OCI-LY7 (cell line): Measurements from ENCODE around the gene GPSM1. TPM values are rescaled to one million over a fixed set of nuclear protein-coding genes. Genes with fewer than 3 reads are reported as not detected.

ENCODE experiments used
- BruUV-seq: library from RNA; stranded (reverse); fragments of 400-500 nt; replicated peaks from 2 replicates; lab custom pipeline; 2021; lab: Mats Ljungman, UMichigan
- CTCF ChIA-PET: fragments of 300-600 bp; sonication (Branson Sonifier 250); formaldehyde crosslinking; loops from one replicate; lab custom pipeline; 2022; ENCODE audit warnings: antibody characterized with exemption; ENCODE audit not compliant: unreplicated experiment; lab: Charles Lee
- POLR2A ChIA-PET: fragments of 300-600 bp; sonication (Branson Sonifier 250); formaldehyde crosslinking; loops from one replicate; lab custom pipeline; 2022; ENCODE audit warnings: antibody characterized with exemption; lab: Charles Lee
- DNase-seq: peaks from one replicate; pipeline ENCODE4 v3.0.0-alpha.2; 2015; ENCODE audit warnings: low spot score
- H2AFZ ChIP-seq: fragments of 200-600 bp; sonication (generic), shearing (Covaris generic); 2 replicates; pipeline ENCODE4 v1.6.1; 2014; ENCODE audit warnings: mild to moderate bottlenecking, antibody characterized with exemption, low read length, moderate library complexity
- H3K27ac ChIP-seq: fragments of 200-600 bp; sonication (generic); 2 replicates; pipeline ENCODE4 v1.5.1; 2014; ENCODE audit warnings: mixed run types, low read depth, mild to moderate bottlenecking, moderate library complexity, low read length, inconsistent platforms; ENCODE audit not compliant: poor library complexity, severe bottlenecking
- H3K36me3 ChIP-seq: fragments of 200-600 bp; sonication (generic); 2 replicates; pipeline ENCODE4 v1.6.1; 2014; ENCODE audit warnings: mild to moderate bottlenecking, antibody characterized with exemption, low read length, moderate library complexity, mixed read lengths; ENCODE audit not compliant: insufficient read depth
- H3K4me1 ChIP-seq: fragments of 200-600 bp; sonication (generic); 2 replicates; pipeline ENCODE4 v1.5.1; 2014; ENCODE audit warnings: mild to moderate bottlenecking, low read length; ENCODE audit not compliant: insufficient read depth, poor library complexity, severe bottlenecking
- H3K4me2 ChIP-seq: fragments of 200-600 bp; sonication (generic); 2 replicates; pipeline ENCODE4 v1.6.1; 2014; ENCODE audit warnings: mild to moderate bottlenecking, low read length
- H3K4me3 ChIP-seq: fragments of 200-600 bp; sonication (generic); 2 replicates; pipeline ENCODE4 v1.5.1; 2014; ENCODE audit warnings: mild to moderate bottlenecking, low read depth, low read length; ENCODE audit not compliant: poor library complexity, severe bottlenecking
- H3K79me2 ChIP-seq: fragments of 200-600 bp; sonication (generic); 2 replicates; pipeline ENCODE4 v1.6.1; 2016; ENCODE audit warnings: low read depth, mild to moderate bottlenecking, low read length, moderate library complexity, mixed read lengths; ENCODE audit not compliant: insufficient read depth
- H3K9me2 ChIP-seq: fragments of 200-600 bp; sonication (generic); 2 replicates; pipeline ENCODE4 v1.6.1; 2016; ENCODE audit warnings: mild to moderate bottlenecking, low read length, mixed read lengths; ENCODE audit not compliant: insufficient read depth
- H3K9me3 ChIP-seq: fragments of 200-600 bp; sonication (generic); 2 replicates; pipeline ENCODE4 v1.6.1; 2014; ENCODE audit warnings: mild to moderate bottlenecking, mixed run types, low read length, mixed read lengths
- H4K20me1 ChIP-seq: fragments of 200-600 bp; sonication (generic); 2 replicates; pipeline ENCODE4 v1.6.1; 2014; ENCODE audit warnings: mild to moderate bottlenecking, antibody characterized with exemption, low read length, moderate library complexity, mixed read lengths; ENCODE audit not compliant: insufficient read depth
- CTCF ChIP-seq: fragments of 200-600 bp; sonication (generic); conservative IDR thresholded peaks from 2 replicates; pipeline ENCODE4 v1.5.1; 2014; ENCODE audit warnings: mild to moderate bottlenecking, antibody characterized with exemption, low read length, moderate library complexity, mixed read lengths
- EZH2phosphoT487 ChIP-seq: fragments of 200-600 bp; sonication (generic); IDR thresholded peaks from 2 replicates; pipeline ENCODE4 v1.6.1; 2018; ENCODE audit warnings: low read depth, borderline replicate concordance, mild to moderate bottlenecking, mixed run types, antibody characterized with exemption, low read length, moderate library complexity, mixed read lengths
- intact Hi-C: fragments of 100-400 bp; cut with micrococcal nuclease; formaldehyde crosslinking; loops from one replicate; pipeline ENCODE4 v1.10.0; 2022; ENCODE audit not compliant: unreplicated experiment
- total RNA-seq, 2 experiments: library from RNA; depleted of rRNA in 1 of 2; stranded (reverse); fragments of >200 nt in 1 of 2; shearing (Covaris generic) in 1 of 2; gene quantifications; 2 replicates each; pipeline ENCODE4 v1.2.3, GENCODE V29; 2014 to 2022

The GPSM1 gene
- total RNA-seq, 2 experiments from 2014 or later: not detected

DNA sequence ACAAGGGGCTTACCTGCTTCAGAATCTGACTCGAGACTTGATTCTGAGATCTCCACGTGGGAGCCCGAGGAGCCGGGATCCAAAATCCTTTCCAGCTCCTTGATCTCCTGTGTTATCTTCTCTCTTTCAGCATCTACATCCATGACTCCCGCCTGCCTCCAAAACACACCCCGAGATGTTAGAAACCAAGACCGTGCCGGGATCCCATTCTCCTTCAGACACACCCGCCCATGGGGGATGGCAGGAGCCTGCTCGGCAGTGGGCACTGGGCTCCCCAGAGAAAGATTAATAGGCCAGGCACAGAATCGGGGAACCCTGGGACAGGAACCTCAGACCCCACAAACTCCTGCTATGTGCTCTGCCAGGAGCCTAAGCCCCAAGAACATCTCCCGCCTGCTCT is 70.9 kb downstream of the GPSM1 start:
- POLR2A ChIA-PET: interaction anchor here (0.7 kb wide), 1 partner anchor 9 kb away, joined by 3 read pairs; no protein-coding TSS in a partner anchor

GRCh38 chr9:136399176-136400037 is 72.1 kb downstream of the GPSM1 start:
- Histone ChIP-seq H4K20me1 (peaks cover 10% of the 10 kb centered on the region; the same call in 1 of the 2 replicates), H3K79me2 (peaks cover 23% of the 10 kb centered on the region), H3K9me2 (no peaks in the 10 kb centered on the region), H3K4me3 (peak overlapping the region; percentile 99), H3K36me3 (peaks cover 73% of the 10 kb centered on the region), H2AFZ (peak overlapping the region; percentile 21; the same call in 1 of the 2 replicates), H3K9me3 (no peaks in the 10 kb centered on the region), H3K4me2 (peak overlapping the region; percentile 71), H3K4me1 (peaks cover 12% of the 10 kb centered on the region), H3K27ac (peak overlapping the region; percentile 4)
- intact Hi-C loops: loop anchor here (1.0 kb wide), 4 partner anchors 36 to 87 kb away; partner anchors contain the start of genes DNLZ and INPP5E
- POLR2A ChIA-PET: no interaction called here
- peak; percentile 44 for DNase-seq
- BruUV-seq: no TSS peak
- CTCF ChIA-PET: no interaction called here
- no peak for TF ChIP-seq CTCF
- TF ChIP-seq EZH2phosphoT487: no peak

More for the DNA sequence above, 70.9 kb downstream of the GPSM1 start:
- H3K4me2 ChIP-seq: peak overlapping the region; percentile 71
- H3K79me2 ChIP-seq: peaks cover 23% of the 10 kb centered on the region
- peak overlapping the region; percentile 99 for H3K4me3 ChIP-seq
- H3K9me2 ChIP-seq: no peaks in the 10 kb centered on the region
- peaks cover 9% of the 10 kb centered on the region for H3K4me1 ChIP-seq
- no TSS peak for BruUV-seq
- peaks cover 10% of the 10 kb centered on the region; the same call in 1 of the 2 replicates for H4K20me1 ChIP-seq
- no peak for DNase-seq
- no peak overlapping the region for H2AFZ ChIP-seq
- no peak for TF ChIP-seq CTCF
- no peak for TF ChIP-seq EZH2phosphoT487
- CTCF ChIA-PET: no interaction called here
- peaks cover 73% of the 10 kb centered on the region for H3K36me3 ChIP-seq
- no peaks in the 10 kb centered on the region for H3K9me3 ChIP-seq
- H3K27ac ChIP-seq: no peak overlapping the region
- intact Hi-C loops: no loop called here
